Neural crest cell (in vitro differentiated cells): Measurements from ENCODE around the gene RPL32. TPM values are rescaled to one million over a fixed set of nuclear protein-coding genes. Genes with fewer than 3 reads are reported as not detected.

Source experiments
- DNase-seq: peaks from one replicate; pipeline ENCODE4 v3.0.0; 2021; ENCODE audit warnings: low read depth, mixed read lengths, low spot score
- H3K27ac Mint-ChIP-seq: one replicate; pipeline ENCODE4 v1.8.0; 2021; ENCODE audit warnings: mild to moderate bottlenecking, mixed read lengths; ENCODE audit not compliant: unreplicated experiment
- H3K27me3 Mint-ChIP-seq: 2 replicates; pipeline ENCODE4 v1.8.0; 2021; ENCODE audit warnings: low read depth, mild to moderate bottlenecking, mixed read lengths
- H3K36me3 Mint-ChIP-seq: 2 replicates; pipeline ENCODE4 v1.8.0; 2021; ENCODE audit warnings: low read depth, mild to moderate bottlenecking, mixed read lengths
- H3K4me1 Mint-ChIP-seq: 2 replicates; pipeline ENCODE4 v1.8.0; 2021; ENCODE audit warnings: mixed read lengths
- H3K4me3 Mint-ChIP-seq: one replicate; pipeline ENCODE4 v1.8.0; 2021; ENCODE audit warnings: mild to moderate bottlenecking, mixed read lengths
- H3K9me3 Mint-ChIP-seq: 2 replicates; pipeline ENCODE4 v1.8.0; 2021; ENCODE audit warnings: mixed read lengths
- total RNA-seq: library from RNA; stranded (reverse); gene quantifications from 2 replicates; pipeline ENCODE4 v1.2.1, GENCODE V29; 2021
- TF ChIP-seq, protein P1 (sequence below): fragments of 200-600 bp; sonication (generic); conservative IDR thresholded peaks from 2 replicates; pipeline ENCODE4 v1.5.0; 2021; ENCODE audit warnings: antibody characterized with exemption, mild to moderate bottlenecking

Gene RPL32
- total RNA-seq, 1 donor from 2014 or later: 1,918 TPM

DNA sequence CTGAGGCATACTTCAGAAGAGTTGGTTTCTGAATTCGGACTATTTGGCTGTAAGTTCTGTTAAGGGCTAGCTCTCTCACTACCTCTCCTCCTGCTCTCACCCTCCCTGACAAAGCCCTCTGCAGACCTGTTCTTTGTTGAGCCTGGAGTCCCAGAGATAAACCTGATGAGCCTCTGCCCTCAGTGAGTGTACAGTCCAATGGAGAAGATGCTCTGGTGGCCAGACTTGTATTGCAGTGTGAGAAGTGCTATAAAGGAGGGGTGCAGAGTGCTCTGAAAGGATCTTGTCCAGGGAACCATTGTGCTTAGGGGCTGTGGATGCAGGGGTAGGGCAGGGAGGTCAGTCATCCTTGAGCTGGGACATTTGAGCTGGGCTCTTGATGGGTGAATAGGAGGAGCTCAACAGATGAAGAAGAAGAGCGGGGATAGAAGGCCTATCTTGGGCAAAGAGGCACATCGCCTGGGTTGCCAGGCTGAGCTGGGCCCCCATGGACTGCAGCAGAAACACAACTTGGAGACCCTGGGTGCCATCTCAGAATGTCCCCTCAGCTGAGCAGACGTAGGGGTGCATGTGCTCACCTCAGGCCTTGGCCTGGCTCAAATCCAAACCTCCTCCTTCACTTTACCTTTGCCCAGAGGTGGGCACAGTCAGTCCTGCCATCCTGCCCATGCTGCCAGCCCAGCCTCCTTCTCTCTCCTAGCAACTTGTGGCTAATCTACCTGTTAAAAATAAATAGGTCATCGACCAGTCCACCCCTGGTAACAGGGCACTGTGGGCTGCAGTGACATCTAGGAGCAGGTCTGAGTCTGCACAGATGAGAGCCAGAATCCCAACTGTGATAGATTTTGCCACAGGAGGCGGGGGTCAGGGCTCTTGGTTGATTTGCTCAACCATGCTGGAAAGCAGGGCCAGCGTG lies 41.6 kb downstream of the RPL32 start:
- H3K27ac Mint-ChIP-seq: no peak overlapping the region

DNA sequence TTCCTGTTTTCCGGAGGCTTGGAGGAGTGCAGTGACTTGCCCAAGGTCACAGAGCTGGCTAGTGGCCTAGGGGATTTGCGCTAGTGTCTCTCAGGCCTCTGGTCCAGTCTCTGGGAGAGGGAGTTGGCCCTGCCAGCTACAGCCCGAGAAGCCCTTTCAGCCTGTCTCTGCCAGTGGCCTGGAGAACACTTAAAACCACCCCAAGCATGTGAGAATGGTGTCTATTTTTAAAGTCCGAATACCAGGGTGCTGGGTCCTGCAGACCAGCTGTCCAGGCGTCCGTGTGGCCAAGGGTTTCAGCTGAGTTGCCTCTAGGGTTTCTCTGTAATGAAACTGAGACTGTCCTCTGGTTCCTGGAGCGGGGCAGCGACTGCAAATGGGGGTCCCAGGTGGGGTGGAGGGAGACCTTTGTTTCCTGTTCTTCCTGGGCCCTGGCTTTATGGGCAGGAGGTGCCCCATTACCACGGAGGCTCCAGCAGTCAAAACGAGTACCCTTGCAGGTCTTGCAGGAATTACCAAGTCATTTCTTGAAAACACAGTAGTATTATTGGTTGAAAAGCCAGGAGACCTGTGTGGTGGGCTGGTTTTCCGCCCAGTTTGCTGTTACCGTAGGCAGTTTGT lies 42.7 kb downstream of the RPL32 start:
- H3K27ac Mint-ChIP-seq: no peak overlapping the region
- DNase-seq: no peak
- no peaks in the 10 kb centered on the region for H3K27me3 Mint-ChIP-seq
- TF ChIP-seq, protein P1, sequence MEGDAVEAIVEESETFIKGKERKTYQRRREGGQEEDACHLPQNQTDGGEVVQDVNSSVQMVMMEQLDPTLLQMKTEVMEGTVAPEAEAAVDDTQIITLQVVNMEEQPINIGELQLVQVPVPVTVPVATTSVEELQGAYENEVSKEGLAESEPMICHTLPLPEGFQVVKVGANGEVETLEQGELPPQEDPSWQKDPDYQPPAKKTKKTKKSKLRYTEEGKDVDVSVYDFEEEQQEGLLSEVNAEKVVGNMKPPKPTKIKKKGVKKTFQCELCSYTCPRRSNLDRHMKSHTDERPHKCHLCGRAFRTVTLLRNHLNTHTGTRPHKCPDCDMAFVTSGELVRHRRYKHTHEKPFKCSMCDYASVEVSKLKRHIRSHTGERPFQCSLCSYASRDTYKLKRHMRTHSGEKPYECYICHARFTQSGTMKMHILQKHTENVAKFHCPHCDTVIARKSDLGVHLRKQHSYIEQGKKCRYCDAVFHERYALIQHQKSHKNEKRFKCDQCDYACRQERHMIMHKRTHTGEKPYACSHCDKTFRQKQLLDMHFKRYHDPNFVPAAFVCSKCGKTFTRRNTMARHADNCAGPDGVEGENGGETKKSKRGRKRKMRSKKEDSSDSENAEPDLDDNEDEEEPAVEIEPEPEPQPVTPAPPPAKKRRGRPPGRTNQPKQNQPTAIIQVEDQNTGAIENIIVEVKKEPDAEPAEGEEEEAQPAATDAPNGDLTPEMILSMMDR: no peak
- H3K4me3 Mint-ChIP-seq: peak overlapping the region; percentile 82
- H3K9me3 Mint-ChIP-seq: no peaks in the 10 kb centered on the region
- H3K36me3 Mint-ChIP-seq: no peaks in the 10 kb centered on the region
- peaks cover 23% of the 10 kb centered on the region for H3K4me1 Mint-ChIP-seq

More for the DNA sequence above, 41.6 kb downstream of the RPL32 start:
- no peak for DNase-seq
- TF ChIP-seq, protein P1: no peak
- no peaks in the 10 kb centered on the region for H3K27me3 Mint-ChIP-seq
- peak overlapping the region; percentile 21 for H3K4me3 Mint-ChIP-seq
- H3K4me1 Mint-ChIP-seq: peaks cover 23% of the 10 kb centered on the region
- peaks cover 5% of the 10 kb centered on the region for H3K36me3 Mint-ChIP-seq
- no peaks in the 10 kb centered on the region for H3K9me3 Mint-ChIP-seq

DNA sequence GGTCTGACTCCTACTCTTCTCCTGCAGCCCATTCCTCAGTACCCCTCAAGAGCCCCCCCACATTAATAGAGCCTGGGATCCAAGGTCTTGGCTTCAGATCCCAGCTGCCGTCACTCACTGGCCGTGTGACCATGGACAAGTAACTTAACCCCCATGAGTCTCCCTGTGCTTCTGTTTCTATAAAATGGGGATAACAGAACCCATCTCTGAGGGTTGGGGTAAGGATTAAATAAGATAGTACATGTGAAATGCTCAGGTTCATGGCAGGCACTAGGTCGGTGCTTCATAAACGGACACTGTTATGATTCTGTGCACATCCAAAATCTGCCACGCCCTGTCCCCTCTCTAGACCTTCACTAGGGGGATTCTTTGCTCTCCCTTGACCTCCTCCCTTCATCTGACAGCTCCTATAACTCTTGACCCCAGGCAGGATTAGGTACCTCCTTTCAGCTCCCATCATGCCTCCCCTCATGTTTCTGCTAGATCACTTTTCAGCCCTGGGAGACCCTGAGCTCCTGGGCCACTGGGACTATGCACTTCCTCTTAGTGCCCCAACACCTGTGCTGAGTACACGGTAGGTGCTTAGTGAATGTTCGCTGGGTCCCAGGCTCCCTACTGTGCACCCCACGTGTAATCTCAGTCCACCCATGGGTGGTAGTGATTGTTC lies 43.3 kb downstream of the RPL32 start:
- Mint-ChIP-seq H3K27ac (no peak overlapping the region), H3K36me3 (no peaks in the 10 kb centered on the region), H3K4me1 (peaks cover 23% of the 10 kb centered on the region), H3K4me3 (peak overlapping the region; percentile 82), H3K27me3 (no peaks in the 10 kb centered on the region), H3K9me3 (no peaks in the 10 kb centered on the region)
- TF ChIP-seq, protein P1: no peak
- no peak for DNase-seq

DNA sequence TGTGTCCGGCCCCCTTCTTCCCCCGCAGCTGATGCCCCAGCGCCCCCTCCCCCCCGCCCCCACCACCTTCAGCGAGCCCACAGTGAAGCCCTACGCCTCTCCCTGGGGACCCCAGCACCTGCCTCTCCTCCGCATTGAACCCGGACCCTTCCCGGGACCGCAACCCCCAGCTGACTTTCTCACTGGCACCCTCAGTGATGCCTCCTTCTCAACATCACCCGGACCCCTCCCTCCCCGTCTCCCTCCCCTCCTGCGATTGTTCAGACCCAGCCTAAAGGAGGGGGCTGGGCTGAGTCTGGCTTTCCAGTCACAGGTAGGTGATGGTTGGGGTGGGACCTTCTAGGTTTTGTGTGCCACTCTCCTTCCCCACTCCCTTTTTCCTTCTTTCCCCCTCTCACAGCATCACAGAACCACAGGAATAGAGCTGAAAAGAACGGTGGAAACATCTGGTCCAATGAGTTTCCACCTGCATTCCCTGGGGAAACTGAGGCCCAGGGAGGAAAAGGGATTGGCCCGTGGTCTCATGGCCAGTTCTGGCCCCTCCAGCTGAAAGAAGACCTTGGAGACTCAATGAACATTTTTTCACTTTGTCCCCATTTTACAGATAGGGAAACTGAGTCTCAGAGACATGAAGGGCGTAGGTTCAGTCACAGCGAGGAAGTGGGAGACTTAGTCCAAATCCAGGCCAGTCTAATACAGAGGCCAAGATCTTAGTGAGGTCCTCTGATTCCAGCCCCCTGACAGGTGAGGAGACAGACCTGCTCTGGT lies 44.1 kb downstream of the RPL32 start:
- no peaks in the 10 kb centered on the region for H3K36me3 Mint-ChIP-seq
- H3K27ac Mint-ChIP-seq: no peak overlapping the region
- TF ChIP-seq, protein P1: no peak
- no peak for DNase-seq
- no peaks in the 10 kb centered on the region for H3K27me3 Mint-ChIP-seq
- H3K9me3 Mint-ChIP-seq: no peaks in the 10 kb centered on the region
- H3K4me3 Mint-ChIP-seq: peak overlapping the region; percentile 82
- H3K4me1 Mint-ChIP-seq: peaks cover 23% of the 10 kb centered on the region
